DMS114 treated with DMSO at 0.1 percent for 48 hours (cell line): ENCODE data around the gene LPIN2.
"Not testable (repeated sequence)": the region's sequence is repeated elsewhere in the genome, so short reads cannot be mapped to it uniquely, and the experiment has no call there.

Experiments used
- DNase-seq: peaks from one replicate; lab custom pipeline; 2025; ENCODE audit not compliant: unreplicated experiment; lab: John Stamatoyannopoulos, UW

LPIN2 gene

DNA sequence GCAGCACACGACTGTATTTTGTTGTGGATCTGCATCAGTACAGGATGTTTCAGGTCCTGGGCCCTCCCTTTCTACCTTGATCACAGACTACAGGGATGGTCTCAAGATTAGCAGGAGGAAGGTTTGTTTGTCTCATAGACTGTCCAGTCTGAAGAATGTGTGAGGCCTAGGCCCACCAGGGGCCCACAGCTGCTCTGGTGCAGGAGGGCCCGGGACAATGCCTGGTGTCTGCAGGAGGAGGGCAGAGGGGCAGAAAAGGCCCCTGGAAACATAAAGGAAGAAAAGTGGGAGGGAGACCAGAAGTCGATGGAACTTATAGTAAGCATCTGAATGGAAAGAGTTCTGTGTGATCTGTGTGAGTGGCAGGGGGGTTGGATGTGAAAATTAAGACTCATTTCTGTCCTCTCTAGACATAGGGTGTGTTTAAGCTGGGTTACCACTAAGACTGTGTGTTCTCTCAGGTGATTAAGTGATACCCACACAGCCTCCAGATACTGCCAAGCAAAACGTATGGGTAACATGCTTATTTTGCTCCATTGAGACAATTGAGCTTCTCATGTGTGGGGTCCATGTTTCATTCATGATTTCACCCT is 33.4 kb upstream of the LPIN2 start:
- DNase-seq = no peak

DNA sequence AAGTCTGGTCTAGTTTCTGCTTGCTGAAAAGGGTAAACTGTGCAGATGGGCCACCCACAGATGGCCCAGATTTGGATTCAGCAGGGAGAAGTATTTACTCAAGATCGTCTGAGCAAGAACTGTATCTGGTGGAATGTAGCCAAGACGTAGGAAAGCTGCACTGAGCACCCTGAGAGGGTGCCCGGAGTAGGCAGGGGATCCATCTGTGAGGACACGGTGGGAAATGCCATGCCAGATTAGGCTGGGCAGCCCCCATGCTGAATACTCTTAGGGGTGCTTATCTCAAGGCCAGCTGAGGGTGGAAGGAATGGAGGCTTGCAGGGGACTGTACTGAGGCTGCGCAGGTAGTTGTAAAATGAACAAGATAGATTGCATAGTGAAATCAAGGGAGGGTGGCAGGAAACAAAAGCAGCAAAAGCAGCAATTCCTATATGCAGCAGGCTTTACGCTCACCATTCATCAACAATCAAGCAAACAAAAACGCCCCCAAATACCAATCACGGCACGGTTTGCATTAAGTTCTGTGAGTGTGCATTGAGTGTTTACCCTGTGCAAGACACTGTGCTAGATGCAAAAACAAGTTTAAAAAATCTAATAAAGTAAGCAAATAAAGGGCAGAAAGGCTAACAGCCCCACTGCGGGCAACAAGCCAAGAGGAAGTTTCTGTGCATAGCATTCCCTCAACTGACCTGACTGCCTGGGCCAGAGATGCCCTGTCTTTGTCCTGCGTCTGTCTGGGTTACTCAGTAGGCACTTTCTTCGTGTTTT is 32.2 kb upstream of the LPIN2 start:
- no peak for DNase-seq

DNA sequence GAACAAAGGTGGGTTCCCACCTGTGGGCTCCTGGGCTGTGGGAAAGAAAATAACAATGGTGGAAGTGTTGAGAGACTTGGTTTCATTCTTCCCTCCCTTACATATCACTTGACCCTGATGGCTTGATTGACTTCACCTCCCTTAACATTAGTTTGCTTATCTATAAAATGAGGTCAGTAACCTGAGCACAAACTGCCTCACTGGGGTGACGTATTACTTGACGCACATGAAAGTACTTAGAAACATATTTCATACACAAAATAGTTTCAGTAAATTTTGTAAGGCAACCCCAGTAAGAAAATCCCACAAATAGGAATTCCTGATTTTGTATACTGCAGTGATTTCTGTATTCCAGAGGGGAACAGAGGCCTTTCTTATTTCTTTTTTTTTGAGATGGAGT is 29.4 kb upstream of the LPIN2 start:
- DNase-seq = no peak

DNA sequence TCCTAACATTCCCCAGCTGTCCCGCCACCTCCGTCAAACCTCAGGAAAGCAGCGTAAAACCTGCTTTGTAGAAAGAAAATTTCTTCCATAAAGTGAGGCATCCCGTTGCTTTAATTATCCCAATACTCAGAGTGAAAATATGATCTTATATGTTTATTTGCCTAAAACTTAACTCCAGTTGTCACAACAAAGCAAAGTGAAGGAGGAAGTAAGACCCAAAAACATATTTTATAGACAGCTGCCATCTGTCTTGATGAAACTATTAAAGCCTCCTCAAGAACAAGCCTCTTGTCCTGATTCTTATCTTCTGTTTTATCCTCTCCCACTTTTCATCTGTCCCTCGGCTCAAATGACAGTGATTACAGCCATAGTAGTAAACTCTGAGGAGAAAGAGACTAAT is 28.9 kb upstream of the LPIN2 start:
- DNase-seq = no peak

DNA sequence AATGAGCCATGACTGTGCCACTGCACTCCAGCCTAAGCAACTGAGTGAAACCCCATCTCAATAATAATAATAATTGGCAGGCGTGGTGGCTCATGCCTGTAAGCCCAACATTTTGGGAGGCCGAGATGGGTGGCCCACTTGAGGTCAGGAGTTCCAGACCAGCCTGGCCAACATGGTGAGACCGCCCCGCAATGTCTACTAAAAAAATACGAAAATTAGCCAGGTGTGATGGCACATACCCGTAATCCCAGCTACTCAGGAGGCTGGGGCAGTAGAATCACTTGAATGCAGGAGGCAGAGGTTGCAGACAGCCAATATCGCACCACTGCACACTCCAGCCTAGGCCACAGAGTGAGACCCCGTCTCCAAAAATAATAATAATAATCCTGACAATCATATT is 27.9 kb upstream of the LPIN2 start:
- no peak for DNase-seq

DNA sequence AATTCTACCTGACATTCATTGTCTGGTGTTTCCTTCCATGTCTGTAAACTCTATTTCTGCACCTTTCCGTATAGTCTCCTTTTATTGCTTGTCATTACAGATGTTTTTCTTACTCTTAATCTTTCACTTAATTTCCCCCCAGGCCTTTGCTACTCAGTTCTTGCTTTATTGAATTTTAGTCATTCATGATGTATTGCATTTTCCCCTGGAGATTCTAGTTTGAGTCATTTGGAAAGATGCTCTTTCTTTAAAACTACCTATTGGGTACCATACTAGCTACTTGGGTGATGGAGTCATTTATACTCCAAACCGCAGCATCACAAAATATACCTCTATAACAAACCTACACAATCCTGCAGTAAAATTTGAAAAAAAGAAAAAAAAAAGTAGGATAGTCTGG is 27.2 kb upstream of the LPIN2 start:
- DNase-seq = no peak

DNA sequence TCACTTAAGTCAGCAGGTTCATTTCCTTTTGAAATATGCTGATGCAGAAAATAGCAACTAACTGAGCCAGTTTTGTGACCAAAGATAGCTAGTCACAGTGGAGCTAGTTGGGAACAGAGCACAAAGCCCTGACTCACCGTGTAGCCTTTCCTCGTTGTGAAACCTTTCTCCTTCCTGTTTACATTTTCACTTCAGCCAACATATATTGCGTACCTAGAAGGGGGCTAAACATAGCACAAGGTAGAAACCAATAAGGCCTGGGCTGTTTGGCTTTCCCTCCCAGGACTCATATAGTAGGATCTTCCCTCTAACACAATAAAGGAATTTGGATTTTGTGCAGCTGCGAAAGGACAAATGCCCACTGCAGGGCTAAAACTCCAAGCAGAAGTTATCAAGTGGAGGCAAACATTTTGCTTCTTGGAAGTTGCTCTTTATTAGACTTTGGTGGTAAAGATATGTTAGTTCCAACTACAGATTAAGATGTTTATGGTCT is 24.5 kb upstream of the LPIN2 start:
- DNase-seq = no peak

DNA sequence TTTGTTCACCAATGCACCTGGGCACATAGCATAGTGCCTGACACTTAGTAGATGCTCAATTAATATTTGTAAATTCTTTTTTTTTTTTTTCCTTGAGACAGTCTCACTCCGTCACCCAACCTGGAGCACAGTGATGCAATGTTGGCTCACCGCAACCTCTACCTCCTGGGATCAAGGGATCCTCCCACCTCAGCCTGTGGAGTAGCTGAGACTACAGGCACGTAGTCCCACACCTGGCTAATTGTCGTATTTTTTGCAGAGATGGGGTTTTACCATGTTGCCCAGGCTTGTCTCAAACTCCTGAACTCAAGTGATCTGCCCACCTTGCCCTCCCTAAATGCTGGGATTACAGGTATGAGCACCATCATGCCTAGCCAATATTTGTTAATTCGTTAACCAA is 23.2 kb upstream of the LPIN2 start:
- no peak for DNase-seq

DNA sequence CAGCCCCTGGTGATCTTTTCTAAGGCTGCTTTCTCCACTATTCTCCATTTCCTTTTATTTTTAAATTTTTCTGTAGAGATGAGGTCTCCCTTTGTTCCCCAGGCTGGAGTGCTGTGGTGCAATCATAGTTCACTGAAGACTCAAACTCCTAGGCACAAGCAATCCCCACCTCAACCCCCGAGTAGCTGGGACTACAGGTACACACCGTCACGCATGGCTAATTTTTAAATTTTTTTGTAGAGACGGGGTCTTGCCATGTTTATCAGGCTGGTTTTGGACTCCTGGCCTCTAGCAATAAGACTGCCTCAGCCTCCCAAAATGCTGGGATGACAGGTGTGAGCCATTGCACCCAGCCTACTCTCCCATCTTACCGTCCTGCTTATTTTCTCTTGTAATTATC is 22.7 kb upstream of the LPIN2 start:
- no peak for DNase-seq

DNA sequence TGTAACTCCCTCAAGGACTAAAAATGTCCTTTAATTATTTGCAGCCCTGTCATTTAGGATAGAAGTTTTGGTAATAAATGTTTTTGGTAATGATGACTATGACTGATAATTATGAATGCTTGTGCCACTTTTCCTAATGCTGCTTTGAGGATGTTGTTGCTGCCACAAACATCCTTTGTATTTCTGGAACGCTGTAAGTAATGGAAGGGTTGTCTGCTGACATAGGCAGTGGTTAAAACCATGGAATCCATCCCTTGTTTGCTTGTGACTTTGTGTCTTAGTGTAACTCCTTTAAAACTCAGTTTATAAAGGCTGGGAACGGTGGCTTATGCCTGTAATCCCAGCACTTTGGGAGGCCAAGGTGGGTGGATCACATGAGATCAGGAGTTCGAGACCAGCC is 19.8 kb upstream of the LPIN2 start:
- no peak for DNase-seq

DNA sequence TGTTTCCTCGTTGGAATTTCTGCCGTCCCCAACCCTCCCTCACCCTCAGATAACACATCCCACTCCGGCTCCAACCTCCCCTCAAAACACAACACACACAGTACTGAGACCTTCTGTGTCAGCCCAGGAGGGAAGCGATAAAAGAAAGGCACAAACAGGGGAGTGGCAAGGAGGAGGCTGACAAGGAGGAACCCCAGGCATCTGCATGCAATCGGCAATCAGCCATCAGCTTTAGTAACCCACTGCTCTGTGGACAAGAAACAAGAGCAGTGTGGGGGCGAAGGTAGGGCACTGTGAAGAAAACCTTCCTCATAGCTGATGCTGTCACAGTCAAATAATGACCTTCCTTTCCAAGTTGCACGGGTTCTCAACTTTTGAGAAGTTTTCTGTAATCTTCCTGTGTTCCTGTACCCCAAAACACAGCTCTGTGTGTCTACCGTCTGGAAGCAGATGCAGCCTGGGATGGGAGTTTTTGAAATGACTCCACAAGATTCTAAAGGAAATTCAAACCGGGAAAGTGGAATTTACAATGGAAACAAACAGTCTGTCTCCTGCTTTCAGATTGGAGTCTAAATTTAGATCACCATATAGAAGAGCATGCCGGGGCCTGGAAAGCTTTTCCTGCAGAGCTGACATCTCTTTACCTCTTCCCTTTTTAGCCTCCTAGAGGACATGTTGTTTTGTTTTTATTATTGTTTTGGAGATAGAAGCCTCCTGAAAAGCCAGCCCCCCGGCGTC is 16.4 kb upstream of the LPIN2 start:
- no peak for DNase-seq

DNA sequence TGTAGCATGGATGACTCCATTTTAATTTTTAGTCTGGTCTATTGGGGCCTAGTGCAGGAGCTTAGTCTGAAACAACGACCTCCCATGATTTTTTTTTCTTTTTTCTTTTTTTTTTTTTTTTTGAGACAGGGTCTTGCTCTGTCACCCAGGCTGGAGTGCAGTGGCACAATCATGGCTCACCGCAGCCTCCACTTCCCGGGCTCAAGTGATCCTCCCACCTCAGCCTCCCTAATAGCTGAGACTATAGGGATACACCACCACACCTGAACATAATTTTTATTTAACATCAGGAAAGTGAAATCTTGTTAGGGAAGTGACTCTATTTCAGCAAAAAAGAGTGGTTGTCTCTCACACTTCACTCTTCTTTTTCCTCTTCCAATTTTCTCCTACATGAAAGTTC is 15.2 kb upstream of the LPIN2 start:
- DNase-seq = not testable (repeated sequence)

DNA sequence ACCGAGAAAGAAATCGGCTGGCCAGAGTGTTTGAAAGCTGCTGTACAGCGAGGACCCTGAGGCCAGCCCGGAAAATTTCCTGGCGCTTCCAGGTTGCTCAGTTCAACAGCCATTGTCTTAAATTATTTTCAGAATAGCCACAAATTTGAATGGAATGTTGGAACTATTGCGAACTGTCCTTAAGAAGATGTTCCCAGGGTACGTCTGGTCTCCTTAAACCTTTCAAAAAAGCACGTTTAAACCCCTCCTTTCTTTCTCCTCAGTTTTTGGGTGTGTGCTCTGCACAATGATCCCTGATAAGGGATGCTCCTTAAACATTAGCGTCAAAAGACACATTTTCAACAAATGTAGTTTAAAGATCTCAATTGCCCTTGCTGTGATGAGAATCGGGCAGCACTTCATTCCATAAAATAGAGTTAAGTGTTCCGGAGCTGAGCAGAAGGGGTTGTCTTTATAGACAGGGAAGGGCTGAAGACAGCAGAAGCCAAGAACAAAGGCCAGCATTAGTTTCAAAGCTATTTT is 14.5 kb upstream of the LPIN2 start:
- DNase-seq = no peak

DNA sequence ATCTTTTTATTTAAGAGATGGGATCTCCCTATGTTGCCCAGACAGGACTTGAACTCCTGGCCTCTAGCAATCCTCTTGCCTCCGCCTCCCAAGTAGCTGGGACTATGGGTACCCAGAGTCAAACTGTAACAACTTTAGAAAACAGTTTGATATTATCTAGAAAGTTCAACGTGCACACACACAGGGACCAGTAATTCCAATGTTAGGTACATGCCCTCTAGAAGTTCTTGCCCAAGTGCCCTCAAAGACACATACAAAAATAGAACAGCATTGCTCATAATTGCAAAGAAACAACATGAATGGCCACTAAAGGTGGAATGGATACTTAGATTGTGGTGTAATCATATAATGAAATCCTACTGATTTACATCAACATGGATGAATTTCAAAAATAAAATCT is 12.6 kb upstream of the LPIN2 start:
- DNase-seq = no peak

DNA sequence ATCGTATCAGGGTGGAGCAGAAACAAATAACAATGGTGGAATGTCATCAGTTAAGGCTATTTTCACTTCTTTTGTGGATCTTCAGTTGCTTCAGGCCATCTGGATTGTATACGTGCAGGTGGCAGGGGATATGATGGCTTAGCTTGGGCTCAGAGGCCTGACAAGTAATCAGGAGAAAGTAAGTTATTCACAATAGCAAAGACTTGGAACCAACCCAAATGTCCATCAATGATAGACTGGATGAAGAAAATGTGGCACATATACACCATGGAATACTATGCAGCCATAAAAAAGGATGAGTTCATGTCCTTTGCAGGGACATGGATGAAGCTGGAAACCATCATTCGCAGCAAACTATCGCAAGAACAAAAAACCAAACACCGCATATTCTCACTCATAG is 10.7 kb upstream of the LPIN2 start:
- not testable (repeated sequence) for DNase-seq

DNA sequence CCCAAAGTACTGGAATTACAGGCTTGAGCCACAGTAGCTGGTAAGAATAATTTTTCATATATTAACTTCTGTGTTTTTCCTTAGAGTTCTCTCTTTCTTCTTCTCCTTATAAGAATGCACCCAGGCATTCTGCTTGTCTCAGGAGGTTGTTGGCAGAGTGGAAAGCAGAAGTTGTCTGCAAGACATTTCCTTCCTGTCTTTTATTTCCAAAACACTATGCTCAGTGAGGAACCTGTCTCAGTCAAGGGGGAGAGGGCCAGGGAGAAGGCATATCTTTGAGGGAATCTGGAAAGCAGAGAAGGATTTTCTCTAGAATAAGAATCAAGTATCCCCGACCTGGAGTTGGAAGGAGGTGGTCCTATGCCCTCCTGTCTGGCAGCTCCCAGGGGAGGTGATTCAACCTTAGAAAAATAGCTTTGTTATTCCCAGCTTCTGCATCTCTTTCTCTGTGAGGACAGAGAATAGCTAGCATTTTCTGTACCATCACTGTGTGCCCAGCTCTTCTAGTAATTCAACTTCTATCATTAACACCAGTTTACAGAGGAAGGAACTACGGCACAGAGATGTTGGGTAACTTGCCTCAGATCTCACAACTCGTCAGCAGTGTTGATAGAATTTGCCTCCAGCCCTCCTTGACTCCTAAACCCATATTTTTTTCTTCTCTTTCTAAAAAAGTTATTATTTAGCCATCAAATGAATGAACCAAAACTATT is 3.8 kb upstream of the LPIN2 start:
- no peak for DNase-seq

DNA sequence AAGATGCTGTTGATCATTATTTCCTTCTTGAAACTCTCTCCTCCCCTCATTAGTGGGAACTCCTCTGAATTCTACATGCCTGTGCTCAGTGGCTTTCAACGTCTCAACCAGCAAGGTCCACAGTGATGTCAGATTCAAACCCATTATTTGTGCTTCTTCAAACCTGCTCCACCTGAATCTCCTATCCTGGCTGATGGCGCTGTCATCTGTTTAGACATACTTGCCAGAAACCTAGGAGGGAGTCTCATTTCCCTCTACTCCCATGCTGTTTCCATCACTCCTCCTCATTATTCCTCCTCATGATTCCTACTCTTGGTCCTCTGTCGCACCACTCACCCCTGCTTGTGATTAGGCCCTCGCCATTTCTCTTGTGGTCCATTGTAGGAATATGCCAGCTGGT is 2.9 kb upstream of the LPIN2 start:
- DNase-seq = no peak

DNA sequence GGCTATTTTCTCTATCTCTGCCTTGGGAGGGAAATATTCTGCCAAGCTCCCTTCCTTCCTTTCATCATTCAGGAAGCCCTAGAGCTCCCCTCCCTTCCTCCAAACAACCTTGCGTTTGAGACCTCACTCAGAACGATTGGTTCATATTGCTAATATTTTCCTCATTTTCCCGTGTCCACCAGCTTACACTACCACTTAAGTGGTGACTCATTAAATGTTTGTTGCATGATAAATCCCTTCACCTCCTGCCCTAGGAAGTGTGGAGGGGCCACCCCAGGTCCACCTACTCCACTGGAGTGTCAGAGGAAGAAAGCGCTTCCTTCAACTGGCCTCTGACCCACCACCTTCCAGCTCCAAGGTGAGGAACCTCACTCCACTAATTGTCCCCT is 2.3 kb upstream of the LPIN2 start:
- no peak for DNase-seq

DNA sequence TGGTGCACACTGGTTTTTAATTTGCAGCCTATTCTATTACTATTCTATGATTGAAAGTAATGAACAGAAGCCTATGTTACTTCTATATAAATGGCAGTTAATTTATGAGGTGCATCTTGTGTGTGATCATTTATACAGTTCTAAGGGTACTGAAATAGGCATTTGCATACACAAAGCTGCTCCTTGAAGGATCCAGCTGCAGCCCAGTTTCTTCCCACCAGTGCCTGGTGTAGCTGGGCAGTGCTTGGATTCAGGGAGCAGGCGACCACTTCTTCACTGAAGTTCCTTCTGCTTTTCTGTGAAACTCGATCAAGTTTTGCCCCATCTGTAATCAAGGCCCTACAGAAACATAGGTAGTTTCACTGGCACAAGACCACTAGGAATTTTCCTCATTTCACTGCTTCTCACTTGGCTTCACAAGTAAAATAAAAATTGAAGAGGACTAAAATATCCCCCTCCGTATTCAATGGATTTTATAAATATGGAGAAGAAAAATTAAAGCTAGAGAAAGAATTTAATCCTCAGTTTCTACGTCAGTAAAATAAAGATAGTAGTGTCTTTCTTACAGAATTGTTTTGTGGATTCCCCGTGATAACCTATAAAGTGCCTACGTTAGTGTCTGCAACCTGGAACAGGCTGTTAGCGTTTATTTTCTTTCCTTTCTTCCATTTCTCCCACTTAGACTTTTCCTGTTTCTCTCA is 1.7 kb upstream of the LPIN2 start:
- no peak for DNase-seq

DNA sequence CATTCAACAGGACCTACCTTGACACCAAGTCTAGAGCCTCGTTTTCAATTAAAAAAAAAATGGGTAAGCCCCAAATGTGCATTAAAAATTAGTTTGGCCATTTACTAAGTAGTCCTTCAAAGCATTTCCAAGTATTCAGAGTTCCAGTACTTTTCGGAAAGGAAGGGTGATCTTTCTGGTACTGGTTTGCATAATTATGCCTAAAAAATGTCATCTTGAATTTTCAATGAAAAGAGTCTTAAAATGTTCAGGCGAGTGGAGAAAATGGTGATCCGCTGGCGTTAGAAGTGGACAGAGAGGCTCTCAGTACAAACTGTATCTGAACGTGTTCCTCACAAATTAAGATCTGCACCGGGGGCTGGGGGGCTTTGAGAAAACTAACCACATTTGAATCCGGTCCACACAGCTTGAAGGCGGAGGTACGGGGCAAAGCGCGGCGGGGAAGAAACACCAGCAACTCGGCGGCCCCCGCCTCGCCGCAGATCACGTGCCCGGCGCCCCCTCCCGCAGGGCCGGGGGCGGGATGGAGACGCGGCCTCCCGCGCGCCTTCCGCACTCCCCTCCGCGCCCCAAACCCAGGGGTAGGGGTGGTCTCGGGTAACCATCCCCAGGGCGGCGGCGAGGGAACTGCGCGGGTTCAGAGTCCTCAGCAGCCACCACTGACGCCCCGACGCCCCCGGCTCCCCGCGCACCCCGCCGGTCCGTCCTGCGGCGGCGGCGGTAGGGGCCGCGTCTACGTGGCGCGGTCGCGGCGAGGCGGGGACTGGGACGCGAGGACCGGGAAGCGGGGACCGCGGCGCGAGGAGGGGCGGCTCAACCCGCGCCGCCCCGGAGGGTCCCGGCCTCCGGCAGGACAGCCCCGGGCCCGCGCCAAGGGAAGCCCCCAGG is 564 bp downstream of the LPIN2 start:
- no peak for DNase-seq
